WTC11 (cell line): Measurements from ENCODE around the gene POU6F1. TPM values are rescaled to one million over a fixed set of nuclear protein-coding genes. Genes with fewer than 3 reads are reported as not detected.
A peak's percentile ranks its signal among the peaks of the same experiment; 100 is the strongest.

Experiments used
- ATAC-seq: fragments of 200-7000 bp; cut with Tn5 transposase; 2 replicates; pipeline ENCODE4 v1.10.0; 2021; ENCODE audit warnings: mild to moderate bottlenecking, moderate library complexity
- CTCF ChIA-PET: fragments of 300-600 bp; sonication (Branson Sonifier 250); formaldehyde crosslinking; loops from one replicate; lab custom pipeline; 2021; ENCODE audit warnings: antibody characterized with exemption; lab: Charles Lee
- POLR2A ChIA-PET: fragments of 350-600 bp; sonication (Branson Sonifier 250); formaldehyde crosslinking; loops from one replicate; lab custom pipeline; 2021; ENCODE audit warnings: antibody characterized with exemption; lab: Charles Lee
- DNase-seq: peaks from one replicate; pipeline ENCODE4 v3.0.0; 2021; ENCODE audit warnings: low spot score
- H3K27ac Mint-ChIP-seq: 2 replicates; pipeline ENCODE4 v1.8.0; 2021; ENCODE audit warnings: mixed read lengths
- H3K27me3 Mint-ChIP-seq: 2 replicates; pipeline ENCODE4 v1.8.0; 2021; ENCODE audit warnings: low read depth, mild to moderate bottlenecking, moderate library complexity, mixed read lengths
- H3K36me3 Mint-ChIP-seq: 2 replicates; pipeline ENCODE4 v1.8.0; 2021; ENCODE audit warnings: mixed read lengths
- H3K4me1 Mint-ChIP-seq: 2 replicates; pipeline ENCODE4 v1.8.0; 2022; ENCODE audit warnings: mixed read lengths
- H3K4me3 Mint-ChIP-seq: 2 replicates; pipeline ENCODE4 v1.8.0; 2021; ENCODE audit warnings: mild to moderate bottlenecking, moderate library complexity, mixed read lengths
- H3K9me3 Mint-ChIP-seq: 2 replicates; pipeline ENCODE4 v1.8.0; 2021; ENCODE audit warnings: mixed read lengths
- GTF2I ChIP-seq: fragments of 250-450 bp; sonication (Bioruptor Pico); conservative IDR thresholded peaks from 2 replicates; pipeline ENCODE4 v1.4.0; 2021; ENCODE audit warnings: mild to moderate bottlenecking
- PRDM15 ChIP-seq: sonication (generic); formaldehyde crosslinking; IDR thresholded peaks from 2 replicates; pipeline ENCODE4 v1.8.0; 2022; ENCODE audit warnings: missing genetic modification reagents
- PREB ChIP-seq: sonication (generic); formaldehyde crosslinking; IDR thresholded peaks from 2 replicates; pipeline ENCODE4 v1.8.1; 2022; ENCODE audit warnings: mild to moderate bottlenecking, missing genetic modification reagents, moderate library complexity, borderline replicate concordance
- SOX15 ChIP-seq: fragments of 250-450 bp; sonication (Bioruptor Pico); IDR thresholded peaks from 2 replicates; pipeline ENCODE4 v1.9.0; 2021; ENCODE audit warnings: mild to moderate bottlenecking
- SP1 ChIP-seq: sonication (generic); formaldehyde crosslinking; conservative IDR thresholded peaks from 2 replicates; pipeline ENCODE4 v1.8.1; 2022; ENCODE audit warnings: missing genetic modification reagents
- TCF7 ChIP-seq: sonication (generic); formaldehyde crosslinking; IDR thresholded peaks from 2 replicates; pipeline ENCODE4 v1.8.0; 2022; ENCODE audit warnings: mild to moderate bottlenecking, low read depth, missing genetic modification reagents, moderate library complexity
- USF1 ChIP-seq: sonication (generic); formaldehyde crosslinking; IDR thresholded peaks from 2 replicates; pipeline ENCODE4 v1.8.0; 2022; ENCODE audit warnings: mild to moderate bottlenecking, missing genetic modification reagents
- total RNA-seq: library from RNA; stranded (reverse); gene quantifications from 3 replicates; pipeline ENCODE4 v1.2.3, GENCODE V29; 2021
- TF ChIP-seq, protein P1 (sequence below): sonication (generic); formaldehyde crosslinking; IDR thresholded peaks from 2 replicates; pipeline ENCODE4 v1.8.1; 2023; ENCODE audit warnings: mild to moderate bottlenecking, missing genetic modification reagents
- TF ChIP-seq, protein P2 (sequence below): fragments of 250-450 bp; sonication (Bioruptor Pico); IDR thresholded peaks from 2 replicates; pipeline ENCODE4 v1.9.0; 2021; ENCODE audit warnings: moderate library complexity, mild to moderate bottlenecking, inconsistent platforms, borderline replicate concordance
- TF ChIP-seq, protein P3 (sequence below): sonication (generic); formaldehyde crosslinking; conservative IDR thresholded peaks from 2 replicates; pipeline ENCODE4 v1.8.1; 2023; ENCODE audit warnings: mild to moderate bottlenecking, low read depth, missing genetic modification reagents, moderate library complexity
- TF ChIP-seq, protein P4 (sequence below): fragments of 250-450 bp; sonication (Bioruptor Pico); IDR thresholded peaks from 2 replicates; pipeline ENCODE4 v1.8.0; 2021; ENCODE audit warnings: mild to moderate bottlenecking
- TF ChIP-seq, protein P5 (sequence below): sonication (generic); formaldehyde crosslinking; IDR thresholded peaks from 2 replicates; pipeline ENCODE4 v1.8.1; 2023; ENCODE audit warnings: mild to moderate bottlenecking, moderate library complexity, missing genetic modification reagents

POU6F1 gene
- total RNA-seq, 1 experiment from 2014 or later = 10.2 TPM

DNA sequence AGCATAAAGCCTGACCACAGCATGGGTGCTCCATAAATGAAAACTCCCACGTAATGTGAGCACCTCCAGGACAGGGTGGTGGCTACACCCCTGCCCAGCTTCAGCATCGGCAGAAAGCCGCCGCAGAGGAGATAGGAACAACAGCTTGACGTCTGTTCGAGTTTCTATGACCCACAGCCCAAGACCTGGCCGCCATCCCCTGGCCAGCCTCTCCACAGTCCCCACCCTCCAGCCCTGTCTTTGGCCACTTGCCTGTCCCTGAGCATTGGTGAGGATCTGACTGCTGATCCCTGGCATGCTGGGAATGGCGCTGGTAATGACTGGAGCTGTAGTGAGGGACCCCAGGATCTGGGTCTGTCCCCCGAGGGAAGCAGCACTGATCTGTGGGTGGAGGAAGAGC lies 21.3 kb downstream of the POU6F1 start:
- CTCF ChIA-PET = no interaction called here
- Mint-ChIP-seq H3K27me3 (no peaks in the 10 kb centered on the region), H3K4me1 (no peaks in the 10 kb centered on the region), H3K9me3 (no peaks in the 10 kb centered on the region), H3K36me3 (no peaks in the 10 kb centered on the region), H3K27ac (peak overlapping the region; percentile 44; the same call in 1 of the 2 replicates)
- no peak for ATAC-seq
- POLR2A ChIA-PET = no interaction called here
- TF ChIP-seq TCF7 (no peak), SOX15 (CRISPR knock-in tag) (no peak), USF1 (no peak)
- TF ChIP-seq, all 79 proteins: peak for 0
- no peak for DNase-seq
- no peak overlapping the region for H3K4me3 Mint-ChIP-seq

GRCh38 chr12:51195841-51196240 lies 22.0 kb downstream of the POU6F1 start:
- no peak for TF ChIP-seq PREB (CRISPR knock-in tag)
- TF ChIP-seq GTF2I (CRISPR knock-in tag) = no peak
- TF ChIP-seq, protein P1, sequence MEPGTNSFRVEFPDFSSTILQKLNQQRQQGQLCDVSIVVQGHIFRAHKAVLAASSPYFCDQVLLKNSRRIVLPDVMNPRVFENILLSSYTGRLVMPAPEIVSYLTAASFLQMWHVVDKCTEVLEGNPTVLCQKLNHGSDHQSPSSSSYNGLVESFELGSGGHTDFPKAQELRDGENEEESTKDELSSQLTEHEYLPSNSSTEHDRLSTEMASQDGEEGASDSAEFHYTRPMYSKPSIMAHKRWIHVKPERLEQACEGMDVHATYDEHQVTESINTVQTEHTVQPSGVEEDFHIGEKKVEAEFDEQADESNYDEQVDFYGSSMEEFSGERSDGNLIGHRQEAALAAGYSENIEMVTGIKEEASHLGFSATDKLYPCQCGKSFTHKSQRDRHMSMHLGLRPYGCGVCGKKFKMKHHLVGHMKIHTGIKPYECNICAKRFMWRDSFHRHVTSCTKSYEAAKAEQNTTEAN = no peak
- TF ChIP-seq, protein P2, sequence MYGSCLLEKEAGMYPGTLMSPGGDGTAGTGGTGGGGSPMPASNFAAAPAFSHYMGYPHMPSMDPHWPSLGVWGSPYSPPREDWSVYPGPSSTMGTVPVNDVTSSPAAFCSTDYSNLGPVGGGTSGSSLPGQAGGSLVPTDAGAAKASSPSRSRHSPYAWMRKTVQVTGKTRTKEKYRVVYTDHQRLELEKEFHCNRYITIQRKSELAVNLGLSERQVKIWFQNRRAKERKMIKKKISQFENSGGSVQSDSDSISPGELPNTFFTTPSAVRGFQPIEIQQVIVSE = no peak
- TF ChIP-seq, protein P3, sequence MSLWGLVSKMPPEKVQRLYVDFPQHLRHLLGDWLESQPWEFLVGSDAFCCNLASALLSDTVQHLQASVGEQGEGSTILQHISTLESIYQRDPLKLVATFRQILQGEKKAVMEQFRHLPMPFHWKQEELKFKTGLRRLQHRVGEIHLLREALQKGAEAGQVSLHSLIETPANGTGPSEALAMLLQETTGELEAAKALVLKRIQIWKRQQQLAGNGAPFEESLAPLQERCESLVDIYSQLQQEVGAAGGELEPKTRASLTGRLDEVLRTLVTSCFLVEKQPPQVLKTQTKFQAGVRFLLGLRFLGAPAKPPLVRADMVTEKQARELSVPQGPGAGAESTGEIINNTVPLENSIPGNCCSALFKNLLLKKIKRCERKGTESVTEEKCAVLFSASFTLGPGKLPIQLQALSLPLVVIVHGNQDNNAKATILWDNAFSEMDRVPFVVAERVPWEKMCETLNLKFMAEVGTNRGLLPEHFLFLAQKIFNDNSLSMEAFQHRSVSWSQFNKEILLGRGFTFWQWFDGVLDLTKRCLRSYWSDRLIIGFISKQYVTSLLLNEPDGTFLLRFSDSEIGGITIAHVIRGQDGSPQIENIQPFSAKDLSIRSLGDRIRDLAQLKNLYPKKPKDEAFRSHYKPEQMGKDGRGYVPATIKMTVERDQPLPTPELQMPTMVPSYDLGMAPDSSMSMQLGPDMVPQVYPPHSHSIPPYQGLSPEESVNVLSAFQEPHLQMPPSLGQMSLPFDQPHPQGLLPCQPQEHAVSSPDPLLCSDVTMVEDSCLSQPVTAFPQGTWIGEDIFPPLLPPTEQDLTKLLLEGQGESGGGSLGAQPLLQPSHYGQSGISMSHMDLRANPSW (CRISPR knock-in tag) = no peak
- TF ChIP-seq, protein P4, sequence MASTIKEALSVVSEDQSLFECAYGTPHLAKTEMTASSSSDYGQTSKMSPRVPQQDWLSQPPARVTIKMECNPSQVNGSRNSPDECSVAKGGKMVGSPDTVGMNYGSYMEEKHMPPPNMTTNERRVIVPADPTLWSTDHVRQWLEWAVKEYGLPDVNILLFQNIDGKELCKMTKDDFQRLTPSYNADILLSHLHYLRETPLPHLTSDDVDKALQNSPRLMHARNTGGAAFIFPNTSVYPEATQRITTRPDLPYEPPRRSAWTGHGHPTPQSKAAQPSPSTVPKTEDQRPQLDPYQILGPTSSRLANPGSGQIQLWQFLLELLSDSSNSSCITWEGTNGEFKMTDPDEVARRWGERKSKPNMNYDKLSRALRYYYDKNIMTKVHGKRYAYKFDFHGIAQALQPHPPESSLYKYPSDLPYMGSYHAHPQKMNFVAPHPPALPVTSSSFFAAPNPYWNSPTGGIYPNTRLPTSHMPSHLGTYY (CRISPR knock-in tag) = no peak
- TF ChIP-seq PRDM15 = no peak
- TF ChIP-seq, protein P5, sequence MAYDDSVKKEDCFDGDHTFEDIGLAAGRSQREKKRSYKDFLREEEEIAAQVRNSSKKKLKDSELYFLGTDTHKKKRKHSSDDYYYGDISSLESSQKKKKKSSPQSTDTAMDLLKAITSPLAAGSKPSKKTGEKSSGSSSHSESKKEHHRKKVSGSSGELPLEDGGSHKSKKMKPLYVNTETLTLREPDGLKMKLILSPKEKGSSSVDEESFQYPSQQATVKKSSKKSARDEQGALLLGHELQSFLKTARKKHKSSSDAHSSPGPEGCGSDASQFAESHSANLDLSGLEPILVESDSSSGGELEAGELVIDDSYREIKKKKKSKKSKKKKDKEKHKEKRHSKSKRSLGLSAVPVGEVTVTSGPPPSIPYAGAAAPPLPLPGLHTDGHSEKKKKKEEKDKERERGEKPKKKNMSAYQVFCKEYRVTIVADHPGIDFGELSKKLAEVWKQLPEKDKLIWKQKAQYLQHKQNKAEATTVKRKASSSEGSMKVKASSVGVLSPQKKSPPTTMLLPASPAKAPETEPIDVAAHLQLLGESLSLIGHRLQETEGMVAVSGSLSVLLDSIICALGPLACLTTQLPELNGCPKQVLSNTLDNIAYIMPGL = no peak
- TF ChIP-seq SP1 (CRISPR knock-in tag) = no peak
- TF ChIP-seq, all 79 proteins: peak for 0
- Mint-ChIP-seq H3K27me3 (no peaks in the 10 kb centered on the region), H3K27ac (no peak overlapping the region), H3K4me3 (no peak overlapping the region), H3K9me3 (no peaks in the 10 kb centered on the region), H3K4me1 (no peaks in the 10 kb centered on the region), H3K36me3 (no peaks in the 10 kb centered on the region)
- no peak for DNase-seq
- POLR2A ChIA-PET = no interaction called here
- ATAC-seq = no peak
- CTCF ChIA-PET = no interaction called here
